Kidney glomerular epithelial cell (primary cell): ENCODE measurements around the gene CARMIL3.
A peak's percentile ranks its signal among the peaks of the same experiment; 100 is the strongest.
"Not testable (repeated sequence)": the region's sequence is repeated elsewhere in the genome, so short reads cannot be mapped to it uniquely, and the experiment has no call there.

Experiments
- DNase-seq: peaks from one replicate; lab custom pipeline; 2025; lab: John Stamatoyannopoulos, UW

CARMIL3 gene

DNA sequence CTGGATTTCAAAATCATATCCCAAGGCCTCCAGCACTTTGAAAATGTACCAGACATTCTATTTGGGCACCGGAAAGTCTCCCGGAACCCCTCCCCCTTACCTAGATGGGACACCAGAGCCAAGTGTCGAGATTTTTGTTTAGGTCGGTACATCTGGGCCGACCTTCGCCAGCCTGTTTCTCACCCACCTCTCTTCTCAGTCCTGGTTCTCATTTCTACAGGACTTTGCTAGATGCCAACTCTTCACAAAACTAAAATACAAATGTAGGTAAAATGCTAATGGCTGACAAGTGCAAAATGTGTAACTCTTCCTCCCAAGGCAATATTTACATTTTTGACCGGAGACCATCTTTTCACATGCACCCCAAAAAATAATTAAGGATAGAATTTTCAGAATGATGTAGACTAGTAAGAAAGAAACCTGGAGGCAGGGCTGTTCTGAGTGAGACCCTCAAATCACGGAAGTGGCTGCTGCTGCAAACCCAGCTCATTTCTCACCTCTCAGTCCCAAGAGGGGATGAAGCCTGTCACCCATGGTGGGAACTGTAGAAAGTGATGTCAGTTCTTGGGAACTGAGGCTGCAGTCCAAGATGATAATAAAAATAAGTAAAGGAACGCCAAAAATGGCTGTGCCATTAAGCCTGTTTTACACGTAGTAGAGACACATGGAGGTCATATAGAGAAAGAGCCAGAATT, 14.7 kb upstream of the CARMIL3 start:
- DNase-seq: not testable (repeated sequence)

DNA sequence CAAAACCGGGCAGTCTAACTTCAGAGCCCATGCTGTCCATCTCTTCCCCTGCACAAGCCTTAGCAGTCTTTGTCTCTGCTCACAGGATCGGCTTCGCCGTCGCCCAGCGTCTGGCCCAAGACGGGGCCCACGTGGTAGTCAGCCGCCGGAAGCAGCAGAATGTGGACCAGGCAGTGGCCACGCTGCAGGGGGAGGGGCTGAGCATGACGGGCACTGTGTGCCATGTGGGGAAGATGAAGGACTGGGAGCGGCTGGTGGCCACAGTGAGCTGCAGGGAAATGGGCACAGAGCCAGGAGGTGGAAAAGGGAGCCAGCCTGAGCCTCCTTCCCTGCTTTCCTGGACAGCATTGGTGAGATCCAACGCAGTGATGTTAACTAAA, 14.2 kb upstream of the CARMIL3 start:
- no peak for DNase-seq

DNA sequence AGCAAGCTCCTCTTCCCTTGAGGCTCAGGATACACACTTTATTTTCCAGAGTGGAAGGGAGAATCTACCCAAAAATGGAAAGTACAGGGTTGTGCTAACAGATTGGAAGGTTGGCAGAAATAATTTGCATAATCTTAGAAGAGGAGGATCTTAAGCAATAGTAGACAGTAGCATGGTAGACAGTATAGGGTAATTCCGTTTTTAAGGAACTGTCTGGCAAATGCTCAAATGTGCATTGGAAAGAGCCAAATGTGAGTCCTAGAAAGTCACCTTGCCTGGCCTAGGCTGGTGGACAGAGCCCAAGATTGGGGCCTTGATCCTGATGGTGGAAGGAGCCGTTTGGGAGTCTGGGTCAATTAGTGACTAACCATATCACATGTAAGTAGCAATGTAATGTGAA, 13.1 kb upstream of the CARMIL3 start:
- no peak for DNase-seq

DNA sequence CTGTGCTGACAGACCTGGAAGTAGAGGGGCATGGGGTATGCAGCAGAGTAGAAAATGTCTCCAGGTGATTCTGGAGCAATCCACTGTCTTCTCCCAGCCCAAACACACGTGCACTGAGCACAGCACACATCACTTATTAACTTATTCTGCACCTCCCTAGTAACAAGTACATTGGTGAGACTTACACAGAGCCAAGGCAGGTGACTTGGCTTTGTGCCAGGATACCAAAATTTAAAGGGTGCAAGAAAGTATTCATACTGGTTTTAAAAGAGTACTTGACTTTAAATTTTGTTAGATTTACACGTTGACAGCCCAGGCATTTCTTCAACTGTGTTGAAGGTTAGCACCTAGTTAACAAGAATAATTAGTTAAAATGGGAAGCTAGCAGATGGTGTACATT, 11.1 kb upstream of the CARMIL3 start:
- DNase-seq: no peak

DNA sequence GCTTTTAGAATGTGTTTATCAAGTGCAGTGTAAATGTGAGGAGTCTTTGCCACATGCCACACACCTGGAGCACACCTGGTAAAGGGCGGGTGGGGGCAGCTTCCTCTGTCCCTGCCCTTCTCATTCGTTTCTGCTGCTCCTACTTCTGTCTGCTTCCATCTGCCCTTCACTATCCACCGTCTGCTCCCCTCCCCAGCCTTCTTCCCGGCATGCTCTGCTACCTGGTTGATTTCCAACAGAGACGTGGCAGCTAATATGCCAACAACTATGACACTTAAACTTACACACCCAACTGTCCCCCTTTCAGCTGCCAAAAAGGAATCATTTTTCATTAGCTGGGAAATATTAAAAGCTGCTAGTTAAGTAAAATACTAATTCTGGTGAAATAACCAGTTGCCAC, 9.1 kb upstream of the CARMIL3 start:
- no peak for DNase-seq

DNA sequence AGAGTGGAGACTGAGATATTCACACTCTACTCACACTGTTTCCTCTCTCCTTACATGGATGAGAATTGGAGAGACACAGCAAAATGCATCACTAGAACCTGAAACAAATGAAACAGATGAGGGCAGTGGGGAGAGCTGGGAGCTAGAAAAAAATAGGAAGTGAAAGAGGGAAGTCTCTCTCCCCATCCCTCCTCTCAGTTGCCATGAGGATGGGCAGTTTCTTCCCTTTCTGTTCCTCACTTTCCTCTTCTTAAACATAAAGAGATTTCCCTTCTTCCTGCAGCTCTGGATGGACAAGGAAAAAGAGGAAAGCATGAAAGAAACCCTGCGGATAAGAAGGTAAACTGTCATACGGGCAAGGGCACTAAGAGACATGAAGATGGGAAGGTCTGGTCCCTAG, 2.8 kb upstream of the CARMIL3 start:
- not testable (repeated sequence) for DNase-seq

DNA sequence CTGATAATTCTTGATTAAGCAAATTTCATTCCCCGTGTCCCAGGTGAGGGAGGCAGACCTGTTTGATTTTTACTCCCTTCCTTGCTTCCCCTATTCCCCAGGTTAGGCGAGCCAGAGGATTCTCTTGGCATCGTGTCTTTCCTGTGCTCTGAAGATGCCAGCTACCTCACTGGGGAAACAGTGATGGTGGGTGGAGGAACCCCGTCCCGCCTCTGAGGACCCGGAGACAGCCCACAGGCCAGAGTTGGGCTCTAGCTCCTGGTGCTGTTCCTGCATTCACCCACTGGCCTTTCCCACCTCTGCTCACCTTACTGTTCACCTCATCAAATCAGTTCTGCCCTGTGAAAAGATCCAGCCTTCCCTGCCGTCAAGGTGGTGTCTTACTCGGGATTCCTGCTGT, 1.1 kb upstream of the CARMIL3 start:
- DNase-seq: not testable (repeated sequence)

DNA sequence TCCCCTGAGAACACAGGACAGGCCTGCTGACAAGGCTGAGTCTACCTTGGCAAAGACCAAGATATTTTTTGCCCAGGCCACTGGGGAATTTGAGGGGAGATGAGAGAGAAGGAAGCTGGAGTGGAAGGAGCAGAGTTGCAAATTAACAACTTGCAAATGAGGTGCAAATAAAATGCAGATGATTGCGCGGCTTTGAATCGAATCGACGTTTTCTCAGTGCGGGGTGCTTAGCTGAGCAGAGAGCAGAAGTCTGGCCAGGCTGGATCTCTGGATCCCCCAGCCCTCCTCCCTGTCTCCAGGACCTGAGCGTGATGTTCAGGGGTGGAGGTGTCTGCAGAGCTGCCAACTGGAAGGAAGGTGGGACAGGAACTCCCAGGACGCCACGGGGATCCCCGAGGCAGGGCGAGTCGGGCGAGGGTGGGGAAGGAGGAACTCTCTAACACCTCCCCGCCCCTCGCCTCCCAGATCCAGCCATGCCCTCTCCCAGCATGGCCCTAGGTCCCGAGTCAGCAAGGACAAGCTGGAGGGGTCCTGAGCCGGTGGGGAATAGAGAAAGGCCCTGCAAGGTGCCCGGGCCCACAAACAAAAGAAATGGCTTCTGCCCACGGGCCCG, 527 bp upstream of the CARMIL3 start:
- DNase-seq: no peak

DNA sequence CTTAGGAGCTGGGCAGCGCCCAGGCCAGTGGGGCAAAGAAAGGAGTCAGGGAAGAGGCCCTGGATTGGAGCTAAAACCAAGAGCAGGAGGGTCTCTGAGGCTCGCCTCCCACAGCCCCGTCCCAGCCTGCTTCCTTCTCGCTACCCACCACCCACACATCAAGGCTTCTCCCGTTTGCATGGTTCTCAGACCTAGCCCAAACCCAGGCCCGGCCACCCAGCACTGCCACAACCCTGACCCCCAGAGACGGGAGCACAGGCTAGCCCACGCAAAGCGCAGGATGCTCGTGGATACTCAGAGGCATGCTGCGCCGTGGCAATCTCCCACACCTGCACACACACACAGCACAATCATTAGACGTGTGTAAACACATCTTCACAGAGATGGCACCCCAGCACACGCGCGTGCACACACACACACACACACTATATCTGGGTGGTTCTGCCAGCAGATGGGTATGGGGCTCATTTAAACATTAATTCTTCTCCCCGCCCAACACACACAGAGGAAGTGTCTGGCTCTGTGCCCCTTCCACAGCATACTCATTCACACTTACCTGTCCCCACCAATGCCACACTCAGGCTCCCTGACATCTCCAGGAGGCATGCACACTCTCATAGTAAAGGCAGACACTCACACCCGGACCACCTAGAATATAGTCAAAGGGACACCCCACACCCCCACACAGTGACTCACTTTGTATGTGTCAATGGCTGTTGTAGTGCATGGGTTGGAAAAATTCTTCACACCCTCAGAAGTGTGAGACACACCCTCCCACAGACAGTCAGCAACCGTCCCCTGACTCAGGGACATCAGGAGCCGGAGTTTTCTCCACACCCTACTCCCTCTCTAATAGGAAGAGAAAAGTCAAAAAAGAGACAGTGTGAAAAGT, 1.1 kb downstream of the CARMIL3 start:
- DNase-seq: no peak

DNA sequence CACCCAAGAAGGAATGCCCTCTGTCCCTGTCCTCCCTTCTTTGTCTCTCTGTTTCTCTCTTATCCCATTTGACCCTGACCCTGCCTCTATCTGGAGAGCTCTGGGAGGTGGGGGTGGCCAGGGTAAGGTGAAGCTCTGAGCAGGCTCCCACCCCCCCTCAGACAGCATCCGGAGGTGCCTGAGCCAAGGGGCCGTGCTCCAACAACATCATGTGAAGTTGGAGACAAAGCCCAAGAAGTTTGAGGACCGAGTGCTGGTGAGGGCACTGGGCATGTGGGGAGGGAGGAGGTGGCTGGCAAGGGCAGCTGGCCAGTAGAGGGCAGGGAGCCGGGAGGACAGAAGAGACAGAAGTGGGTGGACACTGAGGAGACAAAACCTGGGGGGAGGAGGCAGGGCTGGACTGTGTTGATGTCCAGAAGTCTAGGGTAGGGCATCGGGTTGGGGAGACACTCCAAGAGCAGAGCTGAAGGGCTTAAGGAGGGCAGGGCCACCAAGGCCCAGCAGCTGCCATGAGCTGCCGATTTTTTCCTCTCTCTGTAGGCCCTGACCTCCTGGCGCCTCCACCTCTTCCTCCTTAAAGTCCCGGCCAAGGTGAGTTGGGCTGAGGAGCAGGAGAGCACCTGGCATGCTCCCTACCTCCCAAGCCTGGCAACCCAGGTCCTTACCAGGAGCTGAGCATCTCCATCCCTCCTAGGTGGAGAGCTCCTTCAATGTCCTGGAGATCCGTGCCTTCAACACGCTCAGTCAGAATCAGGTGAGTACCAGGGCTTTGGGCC, 1.9 kb downstream of the CARMIL3 start:
- DNase-seq: no peak

DNA sequence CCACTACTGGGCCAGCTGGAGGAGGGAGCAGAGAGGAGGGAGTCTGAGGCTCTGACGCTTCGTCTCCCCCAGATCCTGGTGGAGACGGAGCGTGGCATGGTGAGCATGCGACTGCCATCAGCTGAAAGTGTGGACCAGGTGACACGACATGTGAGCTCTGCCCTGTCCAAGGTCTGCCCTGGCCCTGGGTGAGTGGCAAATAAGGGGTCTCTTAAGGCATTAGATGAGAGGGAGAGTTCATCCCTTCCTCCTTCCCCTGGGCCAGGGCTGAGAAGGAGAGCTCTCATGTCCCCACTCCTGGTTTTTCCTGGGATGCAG, 2.5 kb downstream of the CARMIL3 start:
- DNase-seq: no peak

DNA sequence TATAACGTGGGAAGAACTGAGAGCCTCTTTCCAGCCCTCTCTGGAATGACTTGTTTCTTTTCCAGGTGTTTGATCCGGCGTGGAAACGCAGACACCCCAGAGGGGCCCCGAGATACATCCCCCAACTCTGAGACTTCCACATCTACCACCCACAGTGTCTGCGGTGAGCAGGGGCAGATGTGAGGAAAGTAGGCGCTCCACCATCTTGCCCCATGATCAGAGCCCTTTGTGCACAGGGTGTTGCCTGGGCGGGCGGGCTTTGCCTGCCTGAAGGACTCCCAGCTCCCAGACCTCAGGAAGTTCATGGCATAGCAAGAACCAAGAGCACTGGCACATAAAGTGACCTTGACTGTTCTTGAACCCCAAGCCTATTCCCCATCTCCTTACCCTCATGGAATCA, 2.8 kb downstream of the CARMIL3 start:
- DNase-seq: no peak

DNA sequence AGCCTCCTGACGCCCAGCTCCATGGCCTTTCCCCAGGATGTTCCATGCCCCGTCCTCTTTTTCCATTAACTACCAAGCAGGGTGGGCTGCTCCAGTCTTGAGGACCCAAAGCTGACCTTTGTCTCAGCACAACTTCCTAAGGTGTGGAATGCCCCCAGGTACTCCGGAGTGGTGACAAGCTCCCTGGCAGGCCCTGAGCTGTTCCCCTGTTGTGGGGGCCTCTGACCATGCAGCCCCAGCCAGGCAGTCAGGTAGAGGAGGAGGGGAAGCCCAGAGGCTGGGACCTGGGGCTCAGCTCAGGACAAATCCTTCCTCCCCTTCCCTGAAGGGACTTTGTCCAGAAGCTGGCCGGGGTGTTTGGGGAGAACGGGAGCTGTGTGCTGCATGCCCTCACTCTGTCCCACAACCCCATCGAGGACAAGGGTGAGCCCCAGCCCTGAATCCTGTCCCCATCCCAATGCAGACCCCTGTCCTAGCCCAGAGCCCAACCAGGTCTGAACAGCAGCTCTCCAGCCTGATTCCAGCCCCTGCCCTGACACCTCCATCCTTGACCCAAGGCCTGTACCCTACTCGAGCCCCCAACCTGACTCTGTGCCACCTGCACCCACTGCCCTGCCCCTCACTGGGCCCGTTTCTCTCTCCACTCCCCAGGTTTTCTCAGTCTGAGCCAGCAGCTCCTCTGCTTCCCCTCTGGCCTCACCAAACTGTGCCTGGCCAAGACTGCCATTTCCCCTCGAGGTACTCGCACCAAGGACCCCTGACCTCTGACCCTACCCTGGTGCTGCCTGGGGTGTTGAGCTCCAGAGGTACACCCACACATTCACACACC, 4.4 kb downstream of the CARMIL3 start:
- no peak for DNase-seq

DNA sequence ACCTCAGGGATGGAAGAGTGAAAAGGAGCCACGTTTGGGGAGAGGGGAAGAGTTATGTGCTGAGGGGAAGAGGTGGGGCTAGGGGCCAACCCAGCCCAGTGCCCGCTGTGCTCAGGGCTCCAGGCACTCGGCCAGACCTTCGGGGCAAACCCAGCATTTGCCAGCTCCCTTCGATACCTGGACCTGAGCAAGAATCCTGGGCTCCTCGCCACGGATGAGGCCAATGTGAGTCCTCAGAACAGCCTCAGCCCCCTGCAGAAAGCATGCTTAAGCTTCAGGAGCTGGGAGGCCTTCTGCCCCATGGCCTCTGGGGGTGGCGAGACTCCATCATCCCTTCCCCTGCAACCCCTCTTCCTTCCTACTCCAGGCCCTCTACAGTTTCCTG, 5.0 kb downstream of the CARMIL3 start:
- no peak for DNase-seq

DNA sequence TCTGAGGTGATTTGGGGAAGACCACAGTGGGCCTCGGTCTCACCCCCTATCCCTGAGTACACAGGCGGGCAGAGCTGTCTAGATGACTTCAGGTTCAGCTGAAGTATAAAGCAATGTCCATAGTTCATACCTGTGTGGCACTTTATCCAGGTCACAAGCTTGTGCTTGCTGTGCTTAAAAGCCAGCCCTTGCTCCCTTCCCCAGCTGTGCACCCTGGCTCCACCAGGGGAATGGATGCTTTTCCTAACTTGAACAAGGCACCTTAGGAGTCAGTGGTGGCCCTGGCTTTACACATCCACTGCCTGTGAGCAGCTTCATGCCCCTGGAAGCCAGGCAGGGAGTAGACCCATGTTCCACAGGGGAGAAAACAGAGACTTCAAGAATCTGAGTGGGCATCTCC, 5.5 kb downstream of the CARMIL3 start:
- DNase-seq: no peak

DNA sequence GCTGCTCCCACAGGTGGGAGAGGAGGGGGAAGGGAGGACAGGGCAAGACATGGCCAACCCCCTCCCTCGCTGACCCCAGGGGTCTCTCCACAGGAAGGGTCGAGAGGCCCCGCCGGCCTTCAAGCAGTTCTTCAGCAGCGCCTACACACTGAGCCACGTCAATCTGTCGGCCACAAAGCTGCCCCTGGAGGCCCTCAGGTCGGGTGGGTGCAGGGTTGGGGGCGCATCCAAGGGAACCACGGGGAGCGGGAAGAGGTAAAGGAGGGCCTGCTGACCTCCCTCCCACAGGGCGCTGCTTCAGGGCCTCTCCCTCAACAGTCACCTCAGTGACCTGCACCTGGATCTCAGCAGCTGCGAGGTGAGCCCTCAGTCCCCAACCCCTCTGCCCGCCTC, 6.1 kb downstream of the CARMIL3 start:
- DNase-seq: no peak

DNA sequence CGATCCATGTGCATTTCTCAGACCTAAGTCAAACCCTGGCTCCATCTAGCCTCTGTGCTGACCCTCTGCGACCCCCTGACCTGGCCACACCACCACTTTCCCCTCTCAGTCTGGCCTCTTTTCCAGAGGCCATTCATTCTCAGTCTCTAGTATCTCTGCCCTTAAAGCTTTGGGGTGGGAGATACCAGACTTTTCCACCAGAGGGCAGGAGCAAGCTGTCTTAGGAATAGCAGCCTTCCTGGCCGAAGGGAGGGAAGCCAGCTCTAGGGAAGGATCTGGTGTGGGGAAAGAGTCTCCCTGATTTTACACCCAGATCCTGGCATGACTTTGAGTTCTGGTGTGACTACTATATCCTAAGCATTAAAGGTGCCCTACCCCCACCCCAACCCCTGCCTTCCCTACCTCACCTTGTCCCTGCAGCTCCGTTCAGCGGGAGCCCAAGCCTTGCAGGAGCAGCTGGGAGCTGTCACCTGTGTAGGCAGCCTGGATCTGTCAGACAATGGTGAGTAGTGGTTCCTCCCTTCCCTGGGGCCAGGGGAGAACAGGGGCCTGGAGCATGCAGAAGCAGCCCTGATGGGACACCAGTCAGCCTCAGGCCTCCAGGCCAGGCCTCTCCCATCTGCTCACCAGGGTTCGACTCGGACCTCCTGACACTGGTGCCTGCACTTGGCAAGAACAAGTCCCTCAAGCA, 6.6 kb downstream of the CARMIL3 start:
- peak; percentile 47 for DNase-seq

DNA sequence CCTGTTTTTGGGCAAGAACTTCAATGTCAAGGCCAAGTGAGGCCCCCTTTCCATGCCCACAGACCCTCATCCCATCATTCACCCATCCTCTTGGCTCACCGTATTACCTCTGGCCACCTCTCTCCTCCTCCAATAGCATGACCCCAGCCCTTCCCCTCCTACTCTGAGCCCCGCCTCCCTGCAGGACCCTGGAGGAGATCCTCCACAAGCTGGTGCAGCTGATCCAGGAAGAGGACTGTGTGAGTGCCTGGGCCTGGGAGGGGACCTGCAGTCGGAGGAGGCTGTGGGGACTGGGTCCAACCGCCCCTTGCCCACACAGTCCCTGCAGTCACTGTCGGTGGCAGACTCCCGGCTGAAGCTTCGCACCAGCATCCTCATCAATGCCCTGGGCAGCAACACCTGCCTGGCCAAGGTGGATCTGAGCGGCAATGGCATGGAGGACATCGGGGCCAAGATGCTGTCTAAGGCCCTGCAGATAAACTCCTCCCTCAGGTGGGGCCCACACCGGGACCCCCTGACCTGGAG, 7.2 kb downstream of the CARMIL3 start:
- no peak for DNase-seq

DNA sequence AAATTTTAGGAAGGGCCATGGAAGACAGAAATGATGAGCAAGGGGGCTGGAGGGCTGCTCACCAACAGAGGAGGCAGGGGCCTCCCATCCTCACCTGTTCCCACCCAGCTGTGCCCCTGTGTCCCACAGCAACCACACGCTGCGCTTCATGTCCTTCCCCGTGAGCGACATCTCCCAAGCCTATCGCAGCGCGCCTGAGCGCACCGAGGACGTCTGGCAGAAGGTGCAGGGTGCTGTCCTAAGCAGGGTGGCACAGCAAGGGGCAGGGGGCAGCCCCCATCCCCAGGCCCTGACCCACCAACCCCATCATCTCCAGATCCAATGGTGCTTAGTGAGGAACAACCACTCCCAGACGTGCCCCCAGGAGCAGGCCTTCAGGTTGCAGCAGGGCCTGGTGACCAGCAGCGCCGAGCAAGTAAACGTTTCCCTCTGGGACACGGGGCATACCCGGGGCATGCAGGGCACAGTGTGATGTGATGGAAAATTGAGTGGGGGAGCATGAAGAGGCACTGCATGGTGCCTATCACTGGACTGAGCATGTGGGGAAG, 8.1 kb downstream of the CARMIL3 start:
- no peak for DNase-seq

DNA sequence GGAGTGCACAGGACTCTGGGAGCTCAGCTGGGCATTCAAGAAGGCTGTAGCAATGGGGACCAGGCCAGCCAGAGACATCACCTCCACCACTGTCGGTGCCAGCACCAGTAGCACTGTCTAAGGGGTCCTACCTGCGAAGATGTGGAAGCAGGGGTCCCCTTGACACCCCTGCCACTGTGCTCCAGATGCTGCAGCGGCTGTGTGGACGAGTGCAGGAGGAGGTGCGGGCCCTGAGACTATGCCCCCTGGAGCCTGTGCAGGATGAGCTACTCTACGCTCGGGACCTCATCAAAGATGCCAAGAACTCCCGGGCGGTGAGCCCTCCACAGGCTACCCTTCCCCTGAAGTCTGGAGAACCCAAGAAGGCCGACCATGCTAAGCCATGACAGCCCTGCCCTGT, 8.6 kb downstream of the CARMIL3 start:
- DNase-seq: no peak
